Measurements from ENCODE around the gene ZNF516.

ZNF516 gene

DNA sequence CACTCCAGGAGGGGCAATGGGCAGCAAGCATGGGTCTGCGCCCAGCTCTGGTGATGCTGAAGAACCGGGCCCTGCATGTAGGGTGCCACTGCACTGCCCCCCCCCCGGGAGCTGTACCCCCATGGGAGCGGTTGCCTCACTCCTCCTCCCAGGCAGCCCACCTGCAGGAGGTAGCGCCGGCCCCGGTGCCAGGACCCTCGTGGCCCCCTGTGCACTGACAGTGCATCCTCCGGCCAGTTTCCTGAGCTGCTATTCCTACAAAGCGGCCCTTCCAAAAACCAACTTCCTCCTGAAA, 109.4 kb downstream of the ZNF516 start:
- H3K27ac ChIP-seq (ENCODE audit: low read depth, low read length): no peak overlapping the region
- H3K4me1 ChIP-seq (ENCODE audit: insufficient read depth, low read length): peaks cover 28% of the 10 kb centered on the region
- H3K4me3 ChIP-seq (ENCODE audit: low read depth in 1 of 2, low read length in 2 of 2): no peak overlapping the region
- no peaks in the 10 kb centered on the region for H3K36me3 ChIP-seq (ENCODE audit: insufficient read depth, low read length)
- H3K9me3 ChIP-seq (ENCODE audit: low read length): no peaks in the 10 kb centered on the region
- H3K9ac ChIP-seq (ENCODE audit: low read length): no peak overlapping the region
- no peaks in the 10 kb centered on the region for H3K27me3 ChIP-seq (ENCODE audit: control insufficient read depth in 1 of 2, insufficient read depth in 2 of 2, low read length in 2 of 2)

DNA sequence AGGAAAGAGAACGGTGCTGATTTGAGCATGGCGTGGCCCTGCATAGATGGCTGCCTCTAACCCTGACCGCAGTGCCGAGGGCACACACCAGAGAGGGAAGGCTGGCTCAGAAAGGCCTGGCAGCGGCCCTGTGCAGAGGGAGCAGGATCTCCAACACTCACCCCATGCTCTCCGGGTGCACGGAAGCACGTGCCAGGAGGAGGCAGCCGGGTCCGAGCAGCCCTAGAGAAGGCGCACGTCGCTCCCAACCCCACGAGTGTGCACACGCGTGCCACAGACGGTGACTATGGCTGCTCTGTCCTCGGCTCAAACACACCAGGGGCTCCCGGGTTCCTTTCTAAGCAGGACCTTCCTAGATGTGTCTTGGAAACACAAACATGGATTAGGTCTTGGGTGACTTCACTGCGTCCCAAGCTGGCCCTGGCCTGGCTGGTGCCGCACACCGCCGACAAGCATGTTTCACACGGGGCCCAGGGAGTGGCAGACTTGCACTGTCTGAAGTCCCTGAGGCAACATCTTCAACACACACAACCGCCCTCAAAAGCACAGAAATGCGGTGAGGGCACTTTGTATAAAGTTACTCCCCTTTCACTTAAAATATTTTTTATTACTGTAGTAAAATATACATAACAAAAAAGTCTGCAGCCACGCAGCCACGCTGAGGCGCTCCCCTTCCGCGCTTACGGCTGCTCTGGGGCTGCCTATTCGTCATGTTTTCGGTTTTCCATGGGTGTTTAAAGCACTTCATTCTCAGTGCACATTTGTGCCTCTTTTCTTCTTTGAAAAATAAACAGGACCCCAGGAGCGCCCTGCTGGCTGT, 110.0 kb downstream of the ZNF516 start:
- no peak overlapping the region for H3K27ac ChIP-seq (ENCODE audit: low read depth, low read length)
- peaks cover 2% of the 10 kb centered on the region for H3K36me3 ChIP-seq (ENCODE audit: insufficient read depth, low read length)
- no peak overlapping the region for H3K4me3 ChIP-seq (ENCODE audit: low read depth in 1 of 2, low read length in 2 of 2)
- H3K9ac ChIP-seq (ENCODE audit: low read length): no peak overlapping the region
- peaks cover 24% of the 10 kb centered on the region for H3K4me1 ChIP-seq (ENCODE audit: insufficient read depth, low read length)
- H3K27me3 ChIP-seq (ENCODE audit: control insufficient read depth in 1 of 2, insufficient read depth in 2 of 2, low read length in 2 of 2): no peaks in the 10 kb centered on the region
- H3K9me3 ChIP-seq (ENCODE audit: low read length): no peaks in the 10 kb centered on the region

DNA sequence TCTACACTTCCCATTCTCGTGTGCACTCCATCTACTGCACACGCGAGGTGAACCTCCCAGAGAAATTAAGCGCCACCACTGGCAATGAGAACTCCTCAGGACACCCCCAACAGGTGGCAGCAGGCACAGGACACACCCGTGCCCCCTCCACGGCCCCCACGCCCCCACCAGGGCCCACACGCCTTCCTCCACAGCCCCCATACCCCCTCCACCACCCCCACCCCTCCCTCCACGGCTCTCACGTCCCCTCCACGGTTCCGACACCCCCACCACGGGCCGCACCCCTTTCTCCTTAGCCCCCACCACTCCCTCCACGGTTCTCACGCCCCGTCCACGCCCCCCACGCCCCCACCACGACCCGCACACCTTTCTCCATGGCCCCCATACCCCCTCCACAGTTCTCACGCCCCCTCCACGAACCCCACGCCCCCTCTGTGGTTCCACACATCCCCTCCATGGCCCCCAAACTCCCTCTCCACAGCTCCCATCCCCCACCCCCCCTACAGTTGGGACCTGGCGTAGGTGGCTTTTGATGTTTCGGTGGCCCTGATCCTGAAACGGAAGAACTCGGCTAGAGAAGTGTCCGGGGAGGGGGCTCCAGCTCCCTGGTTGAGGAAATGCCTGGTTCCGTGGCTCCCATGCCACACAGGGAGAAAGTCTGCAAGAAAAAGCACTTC, 110.8 kb downstream of the ZNF516 start:
- H3K27me3 ChIP-seq (ENCODE audit: control insufficient read depth in 1 of 2, insufficient read depth in 2 of 2, low read length in 2 of 2): no peaks in the 10 kb centered on the region
- H3K9ac ChIP-seq (ENCODE audit: low read length): no peak overlapping the region
- no peaks in the 10 kb centered on the region for H3K9me3 ChIP-seq (ENCODE audit: low read length)
- H3K4me1 ChIP-seq (ENCODE audit: insufficient read depth, low read length): peaks cover 18% of the 10 kb centered on the region
- no peak overlapping the region for H3K4me3 ChIP-seq (ENCODE audit: low read depth in 1 of 2, low read length in 2 of 2)
- H3K27ac ChIP-seq (ENCODE audit: low read depth, low read length): no peak overlapping the region
- peaks cover 10% of the 10 kb centered on the region for H3K36me3 ChIP-seq (ENCODE audit: insufficient read depth, low read length)

DNA sequence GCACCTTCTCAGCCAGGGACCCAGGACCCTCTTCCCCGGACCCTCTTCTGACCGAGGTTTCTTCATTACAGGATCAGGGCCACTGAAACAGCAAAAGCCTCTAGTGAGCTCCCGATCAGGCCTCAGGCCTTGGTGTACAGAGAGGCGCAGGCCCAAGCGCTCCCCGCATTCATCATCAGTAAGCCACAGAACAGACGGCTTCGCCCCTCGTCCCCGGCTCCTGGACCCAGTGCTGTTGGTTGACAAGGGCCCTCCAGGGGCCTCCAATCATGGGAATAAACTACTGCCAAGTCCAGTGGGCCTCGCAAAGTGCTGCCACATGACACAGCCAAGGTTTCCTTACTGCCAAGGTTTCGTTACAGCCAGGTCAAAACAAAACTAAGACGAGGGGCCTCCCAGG, 111.4 kb downstream of the ZNF516 start:
- H3K36me3 ChIP-seq (ENCODE audit: insufficient read depth, low read length): peaks cover 13% of the 10 kb centered on the region
- no peaks in the 10 kb centered on the region for H3K9me3 ChIP-seq (ENCODE audit: low read length)

DNA sequence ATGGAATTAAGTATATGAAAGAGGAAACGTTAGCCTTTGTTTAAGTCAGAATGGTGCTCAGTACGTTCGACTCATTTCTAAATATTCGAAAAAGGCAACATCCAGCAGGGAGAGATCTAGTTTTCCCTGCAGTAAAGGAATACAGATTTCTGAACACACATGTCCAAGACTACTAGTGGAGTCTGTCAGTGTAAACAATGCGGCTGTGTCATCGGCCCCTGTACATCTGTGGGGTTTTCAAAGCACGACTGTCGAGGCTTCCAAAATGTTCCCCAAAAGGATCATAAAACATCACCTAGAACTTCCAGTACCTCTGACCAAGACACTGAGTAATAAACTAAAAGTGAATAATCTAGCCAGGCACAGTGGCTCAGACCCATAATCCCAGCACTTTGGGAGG, 112.8 kb downstream of the ZNF516 start:
- Histone ChIP-seq H3K4me1 (ENCODE audit: insufficient read depth, low read length) (peaks cover 11% of the 10 kb centered on the region), H3K36me3 (ENCODE audit: insufficient read depth, low read length) (peaks cover 13% of the 10 kb centered on the region), H3K27ac (ENCODE audit: low read depth, low read length) (no peak overlapping the region), H3K4me3 (ENCODE audit: low read depth in 1 of 2, low read length in 2 of 2) (no peak overlapping the region), H3K9me3 (ENCODE audit: low read length) (no peaks in the 10 kb centered on the region), H3K9ac (ENCODE audit: low read length) (no peak overlapping the region), H3K27me3 (ENCODE audit: control insufficient read depth in 1 of 2, insufficient read depth in 2 of 2, low read length in 2 of 2) (no peaks in the 10 kb centered on the region)

More for the DNA sequence above, 111.4 kb downstream of the ZNF516 start:
- no peak overlapping the region for H3K27ac ChIP-seq (ENCODE audit: low read depth, low read length)
- H3K9ac ChIP-seq (ENCODE audit: low read length): no peak overlapping the region
- no peaks in the 10 kb centered on the region for H3K27me3 ChIP-seq (ENCODE audit: control insufficient read depth in 1 of 2, insufficient read depth in 2 of 2, low read length in 2 of 2)
- H3K4me3 ChIP-seq (ENCODE audit: low read depth in 1 of 2, low read length in 2 of 2): no peak overlapping the region
- peaks cover 12% of the 10 kb centered on the region for H3K4me1 ChIP-seq (ENCODE audit: insufficient read depth, low read length)

DNA sequence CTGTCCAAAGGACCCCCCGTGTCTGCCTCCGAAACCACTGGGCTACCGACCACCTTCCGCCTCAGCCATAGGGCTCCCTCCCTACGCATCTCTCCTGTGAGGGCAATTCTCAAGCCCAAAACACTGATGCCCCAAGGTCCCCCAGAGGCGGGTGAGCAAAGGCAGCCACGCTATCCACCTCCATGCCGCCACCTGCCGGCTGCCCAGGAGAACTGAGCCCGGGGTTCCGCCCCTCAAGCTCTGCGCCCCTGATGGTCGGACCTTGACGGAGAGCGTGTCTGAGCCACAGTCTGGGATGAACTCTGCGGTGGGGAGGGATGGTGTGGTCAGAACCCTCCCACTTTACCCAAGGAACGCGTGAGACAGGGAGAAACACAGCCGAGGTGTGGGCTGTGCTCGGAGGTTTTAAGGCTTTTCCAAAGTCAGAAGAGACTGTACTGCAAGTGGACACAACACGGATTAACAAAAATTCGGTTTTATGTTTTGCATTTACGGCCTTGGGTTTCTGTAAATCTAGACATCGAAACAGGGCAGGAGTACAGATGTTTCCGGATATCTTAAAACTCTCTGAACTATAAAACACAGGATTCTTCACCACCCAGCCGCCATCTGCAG, 114.1 kb downstream of the ZNF516 start:
- no peak overlapping the region for H3K27ac ChIP-seq (ENCODE audit: low read depth, low read length)
- H3K36me3 ChIP-seq (ENCODE audit: insufficient read depth, low read length): peaks cover 13% of the 10 kb centered on the region
- H3K4me1 ChIP-seq (ENCODE audit: insufficient read depth, low read length): peaks cover 17% of the 10 kb centered on the region
- no peaks in the 10 kb centered on the region for H3K9me3 ChIP-seq (ENCODE audit: low read length)
- no peaks in the 10 kb centered on the region for H3K27me3 ChIP-seq (ENCODE audit: control insufficient read depth in 1 of 2, insufficient read depth in 2 of 2, low read length in 2 of 2)
- no peak overlapping the region for H3K9ac ChIP-seq (ENCODE audit: low read length)
- H3K4me3 ChIP-seq (ENCODE audit: low read depth in 1 of 2, low read length in 2 of 2): no peak overlapping the region

DNA sequence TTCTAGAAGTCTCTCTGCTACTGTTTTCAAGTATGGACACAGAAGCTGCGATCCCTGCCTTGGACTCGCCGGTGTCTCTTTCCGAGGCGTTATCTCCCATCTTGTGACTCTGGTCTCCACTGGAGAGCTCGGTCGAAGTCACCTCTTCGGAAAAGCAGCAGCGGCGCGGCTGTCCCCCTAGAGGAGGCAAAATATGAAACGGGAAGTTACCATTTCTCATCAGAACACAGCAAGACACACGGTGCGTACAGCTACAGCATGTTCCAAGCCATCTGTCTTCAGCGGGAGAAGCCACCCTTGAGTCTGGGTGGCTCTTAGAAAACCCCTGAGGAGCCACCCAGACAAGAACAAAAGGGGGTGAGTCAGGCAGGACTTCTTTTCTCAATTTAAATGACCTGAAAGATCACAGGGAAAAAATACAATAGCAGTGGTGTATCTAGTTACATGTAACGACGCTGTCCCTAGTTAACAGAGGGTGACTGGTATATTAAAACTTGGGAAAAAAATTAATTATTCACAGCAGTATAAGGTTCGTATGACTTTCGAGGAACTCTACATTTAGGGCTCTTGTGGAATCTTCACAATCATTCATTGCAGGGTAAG, 114.8 kb downstream of the ZNF516 start:
- Histone ChIP-seq H3K4me3 (ENCODE audit: low read depth in 1 of 2, low read length in 2 of 2) (no peak overlapping the region), H3K9me3 (ENCODE audit: low read length) (no peaks in the 10 kb centered on the region), H3K36me3 (ENCODE audit: insufficient read depth, low read length) (peaks cover 13% of the 10 kb centered on the region), H3K27ac (ENCODE audit: low read depth, low read length) (no peak overlapping the region), H3K27me3 (ENCODE audit: control insufficient read depth in 1 of 2, insufficient read depth in 2 of 2, low read length in 2 of 2) (no peaks in the 10 kb centered on the region), H3K9ac (ENCODE audit: low read length) (no peak overlapping the region), H3K4me1 (ENCODE audit: insufficient read depth, low read length) (peaks cover 17% of the 10 kb centered on the region)

DNA sequence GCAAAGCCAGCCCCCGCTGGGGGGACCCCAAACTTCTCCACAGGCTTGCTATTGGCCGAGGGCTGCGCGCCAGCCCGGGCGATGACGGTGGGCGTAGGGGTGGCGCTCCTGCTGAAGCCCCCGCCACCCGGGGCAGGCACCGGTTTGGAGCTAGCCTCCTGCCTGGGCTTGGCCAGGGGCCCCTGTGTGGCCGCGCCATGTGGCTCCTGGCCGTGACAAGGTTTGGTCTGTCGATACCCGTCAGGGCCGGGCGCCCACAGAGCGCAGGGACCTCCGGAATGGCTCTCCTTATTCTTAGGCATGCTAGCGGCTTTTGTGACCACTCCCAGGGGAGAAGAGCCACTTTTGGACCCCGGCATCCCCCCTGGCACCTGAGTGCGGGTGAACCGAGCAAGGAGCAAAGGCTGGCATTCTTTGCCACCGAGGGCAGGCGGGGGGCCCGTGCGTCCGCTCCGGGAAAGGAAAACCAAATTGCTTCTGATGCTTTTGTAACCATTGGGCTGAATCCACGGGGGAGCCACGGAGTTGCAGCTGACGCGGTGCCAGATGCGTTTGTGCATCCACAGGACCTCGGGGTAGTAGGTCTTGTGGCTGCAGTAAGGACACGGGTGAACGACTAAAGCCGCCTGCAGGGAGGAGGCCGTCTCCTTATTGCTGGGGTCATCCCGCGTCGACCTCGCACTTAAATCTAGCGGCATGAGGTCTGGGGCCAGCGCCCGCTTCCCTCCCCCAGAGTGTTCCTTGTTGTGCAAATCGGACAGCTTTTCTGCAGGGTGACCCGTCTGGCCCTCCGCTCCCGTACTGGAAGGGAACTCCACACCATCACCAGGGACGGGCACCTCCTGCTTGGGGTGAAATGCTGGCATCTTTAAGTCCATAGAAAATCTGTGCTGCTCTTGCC, 115.6 kb downstream of the ZNF516 start:
- H3K36me3 ChIP-seq (ENCODE audit: insufficient read depth, low read length): peaks cover 13% of the 10 kb centered on the region
- no peak overlapping the region for H3K4me3 ChIP-seq (ENCODE audit: low read depth in 1 of 2, low read length in 2 of 2)
- H3K9me3 ChIP-seq (ENCODE audit: low read length): no peaks in the 10 kb centered on the region
- H3K27me3 ChIP-seq (ENCODE audit: control insufficient read depth in 1 of 2, insufficient read depth in 2 of 2, low read length in 2 of 2): no peaks in the 10 kb centered on the region
- H3K4me1 ChIP-seq (ENCODE audit: insufficient read depth, low read length): peaks cover 17% of the 10 kb centered on the region
- H3K9ac ChIP-seq (ENCODE audit: low read length): no peak overlapping the region
- H3K27ac ChIP-seq (ENCODE audit: low read depth, low read length): no peak overlapping the region

DNA sequence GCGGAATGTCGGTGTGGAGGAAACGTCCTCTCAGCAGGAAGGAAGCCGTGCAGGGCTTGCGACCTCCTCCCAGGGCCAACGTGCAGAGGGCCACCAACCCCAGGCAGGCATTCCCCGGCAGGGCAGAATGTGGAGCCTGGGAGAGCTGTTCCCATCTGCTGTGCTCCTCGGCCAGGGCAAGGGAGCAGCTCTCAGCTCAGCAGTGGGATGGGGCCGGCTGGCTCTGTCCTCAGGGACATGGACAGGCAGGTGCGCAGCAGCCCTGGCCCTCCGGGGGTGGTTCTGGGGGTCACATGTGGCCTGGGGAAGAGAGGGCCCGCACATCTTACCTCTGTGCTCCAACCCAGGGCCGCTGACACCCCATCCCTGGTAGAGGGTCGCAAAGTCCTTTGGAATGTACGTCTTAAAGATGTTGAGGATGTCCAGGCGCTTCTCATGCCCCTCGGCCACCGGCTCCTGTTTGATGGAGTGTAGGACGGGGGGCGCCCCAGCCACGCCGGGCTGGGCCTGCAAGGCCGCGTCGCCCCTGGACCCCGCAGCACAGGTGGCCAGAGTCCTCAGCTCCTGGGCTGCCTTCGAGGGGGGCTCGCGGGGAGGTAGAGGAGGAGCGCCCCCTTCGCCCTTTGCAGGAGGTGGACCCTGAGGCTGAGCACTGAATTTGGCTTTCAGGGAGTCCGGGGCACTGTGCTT, 116.4 kb downstream of the ZNF516 start:
- H3K27ac ChIP-seq (ENCODE audit: low read depth, low read length): no peak overlapping the region
- H3K9me3 ChIP-seq (ENCODE audit: low read length): no peaks in the 10 kb centered on the region
- no peak overlapping the region for H3K9ac ChIP-seq (ENCODE audit: low read length)
- peaks cover 14% of the 10 kb centered on the region for H3K4me1 ChIP-seq (ENCODE audit: insufficient read depth, low read length)
- H3K4me3 ChIP-seq (ENCODE audit: low read depth in 1 of 2, low read length in 2 of 2): no peak overlapping the region
- peaks cover 13% of the 10 kb centered on the region for H3K36me3 ChIP-seq (ENCODE audit: insufficient read depth, low read length)
- H3K27me3 ChIP-seq (ENCODE audit: control insufficient read depth in 1 of 2, insufficient read depth in 2 of 2, low read length in 2 of 2): no peaks in the 10 kb centered on the region

DNA sequence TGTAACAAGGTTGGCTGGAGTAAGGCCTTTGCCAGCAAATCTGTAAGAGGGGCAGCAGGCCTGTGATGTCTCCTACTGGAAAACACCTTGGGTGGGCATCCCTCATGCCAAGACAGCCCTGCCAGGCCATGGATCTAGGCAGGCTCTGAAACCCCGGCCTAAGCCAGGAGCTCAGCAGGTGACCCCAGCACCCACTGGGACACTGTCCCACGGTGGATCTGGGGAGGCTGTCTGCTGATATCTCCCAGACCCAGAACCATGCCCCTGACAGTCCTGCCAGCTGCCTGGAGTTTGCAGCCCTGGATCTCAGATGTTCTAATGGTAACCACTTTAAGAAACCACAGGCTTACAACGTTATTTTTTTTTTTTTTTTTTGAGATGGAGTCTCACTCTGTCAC, 117.7 kb downstream of the ZNF516 start:
- peaks cover 13% of the 10 kb centered on the region for H3K36me3 ChIP-seq (ENCODE audit: insufficient read depth, low read length)
- H3K27me3 ChIP-seq (ENCODE audit: control insufficient read depth in 1 of 2, insufficient read depth in 2 of 2, low read length in 2 of 2): no peaks in the 10 kb centered on the region
- H3K4me1 ChIP-seq (ENCODE audit: insufficient read depth, low read length): peaks cover 10% of the 10 kb centered on the region
- H3K4me3 ChIP-seq (ENCODE audit: low read depth in 1 of 2, low read length in 2 of 2): no peak overlapping the region
- no peak overlapping the region for H3K9ac ChIP-seq (ENCODE audit: low read length)
- no peaks in the 10 kb centered on the region for H3K9me3 ChIP-seq (ENCODE audit: low read length)
- H3K27ac ChIP-seq (ENCODE audit: low read depth, low read length): no peak overlapping the region
